ENCODE data around the gene LIN52. TPM values are rescaled to one million over a fixed set of nuclear protein-coding genes. Genes with fewer than 3 reads are reported as not detected.

LIN52 gene
- total and polyA plus RNA-seq, 2 of the 13 experiments (the other 11 are each of a cell fraction or from before 2014, with no cell fraction given), result 11.4 to 23.3 TPM

DNA sequence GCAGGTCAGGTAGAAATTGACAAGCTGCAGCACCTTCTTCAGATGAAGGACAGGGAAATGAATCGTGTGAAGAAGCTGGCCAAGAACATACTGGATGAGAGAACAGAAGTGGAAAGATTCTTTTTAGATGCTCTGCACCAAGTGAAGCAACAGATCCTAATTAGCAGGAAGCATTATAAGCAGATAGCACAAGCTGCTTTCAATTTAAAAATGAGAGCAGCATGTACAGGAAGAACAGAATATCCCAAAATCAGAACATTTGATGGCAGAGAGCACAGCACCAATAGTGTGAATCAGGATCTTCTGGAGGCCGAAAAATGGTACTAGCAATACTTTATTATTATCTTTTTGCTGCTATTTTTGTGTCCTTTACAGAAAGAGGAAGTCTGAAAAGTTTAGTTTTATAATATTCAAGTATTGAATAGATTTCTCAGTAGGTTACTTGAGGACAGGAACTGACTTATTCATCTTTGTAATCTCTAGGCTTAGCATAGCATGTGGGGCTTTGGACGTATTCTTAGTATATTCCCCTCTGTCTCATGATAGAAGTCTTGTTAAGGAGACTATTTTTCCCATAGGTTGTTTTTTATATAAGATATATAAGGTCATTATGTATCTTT, 34.8 kb upstream of the LIN52 start:
- intact Hi-C loops (cut with micrococcal nuclease; ENCODE audit: unreplicated experiment), result no loop called here
- H2AFZ ChIP-seq (ENCODE audit: low read length), result no peak overlapping the region
- no peak for FAIRE-seq
- H3K27me3 ChIP-seq (ENCODE audit: control insufficient read depth in 1 of 2, insufficient read depth in 2 of 2, low read length in 2 of 2), result no peaks in the 10 kb centered on the region
- ATAC-seq, result no peak
- 83% methylated on average over 3 of the region's 3 CpGs for WGBS (ENCODE audit: low lambda C conversion rate)
- POLR2A ChIA-PET, result no interaction called here
- H4K20me1 ChIP-seq (ENCODE audit: insufficient read depth, low read length), result no peaks in the 10 kb centered on the region
- DNase-seq (ENCODE audit: low spot score), result no peak
- in situ Hi-C loops (cut with HindIII; ENCODE audit: extremely low pct_ligation_motif_present, low pct_unique_long_range_greater_than_20kb), result loop anchor here (25.0 kb wide), 1 partner anchor 313 kb away; no protein-coding TSS in a partner anchor
- no peak overlapping the region for H3K27ac ChIP-seq (ENCODE audit: extremely low read length, insufficient read depth, low read length)
- H3K4me1 ChIP-seq (ENCODE audit: insufficient read depth, low read length), result peaks cover 8% of the 10 kb centered on the region
- H3K4me2 ChIP-seq (ENCODE audit: low read depth, low read length), result no peak overlapping the region
- CTCF ChIA-PET (ENCODE audit: low intra/inter-chr PET ratio, low total read pairs), result no interaction called here
- no peak overlapping the region for H3K9ac ChIP-seq (ENCODE audit: insufficient read depth, low read depth, low read length)
- H3K9me3 ChIP-seq (ENCODE audit: low read length), result no peaks in the 10 kb centered on the region
- no peak overlapping the region for H3K4me3 ChIP-seq (replicated peaks in 1 of 3; ENCODE audit: insufficient read depth in 1 of 3, low read depth in 2 of 3, low read length in 3 of 3)
- BruUV-seq (replicated peaks), result no TSS peak
- H3K79me2 ChIP-seq (ENCODE audit: insufficient read depth, low read length), result no peaks in the 10 kb centered on the region
- TF ChIP-seq ZNF143 (CRISPR knock-in tag; IDR thresholded peaks at IDR 0.05), result no peak
- TF ChIP-seq ZNF230 (CRISPR knock-in tag; IDR thresholded peaks at IDR 0.05), result no peak
- TF ChIP-seq NPAS2 (CRISPR knock-in tag; IDR thresholded peaks at IDR 0.05; ENCODE audit: borderline replicate concordance), result no peak
- TF ChIP-seq MLX (CRISPR knock-in tag; IDR thresholded peaks at IDR 0.05), result no peak
- TF ChIP-seq ZNF3 (CRISPR knock-in tag; IDR thresholded peaks at IDR 0.05), result no peak
- TF ChIP-seq ZNF121 (CRISPR knock-in tag; IDR thresholded peaks at IDR 0.05), result no peak
- TF ChIP-seq, protein P1, sequence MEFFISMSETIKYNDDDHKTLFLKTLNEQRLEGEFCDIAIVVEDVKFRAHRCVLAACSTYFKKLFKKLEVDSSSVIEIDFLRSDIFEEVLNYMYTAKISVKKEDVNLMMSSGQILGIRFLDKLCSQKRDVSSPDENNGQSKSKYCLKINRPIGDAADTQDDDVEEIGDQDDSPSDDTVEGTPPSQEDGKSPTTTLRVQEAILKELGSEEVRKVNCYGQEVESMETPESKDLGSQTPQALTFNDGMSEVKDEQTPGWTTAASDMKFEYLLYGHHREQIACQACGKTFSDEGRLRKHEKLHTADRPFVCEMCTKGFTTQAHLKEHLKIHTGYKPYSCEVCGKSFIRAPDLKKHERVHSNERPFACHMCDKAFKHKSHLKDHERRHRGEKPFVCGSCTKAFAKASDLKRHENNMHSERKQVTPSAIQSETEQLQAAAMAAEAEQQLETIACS (CRISPR knock-in tag; IDR thresholded peaks at IDR 0.05), result no peak
- no peaks in the 10 kb centered on the region for H3K36me3 ChIP-seq (replicated peaks in 1 of 2; ENCODE audit: control insufficient read depth in 1 of 2, insufficient read depth in 2 of 2, low read length in 2 of 2)

- no TSS peak for BruUV-seq (replicated peaks)
- FAIRE-seq, result no peak
- Histone ChIP-seq H3K27ac (ENCODE audit: extremely low read length, insufficient read depth, low read length) (no peak overlapping the region), H4K20me1 (ENCODE audit: insufficient read depth, low read length) (no peaks in the 10 kb centered on the region), H3K4me2 (ENCODE audit: low read depth, low read length) (no peak overlapping the region), H3K79me2 (ENCODE audit: insufficient read depth, low read length) (no peaks in the 10 kb centered on the region), H3K9me3 (ENCODE audit: low read length) (no peaks in the 10 kb centered on the region), H2AFZ (ENCODE audit: low read length) (no peak overlapping the region), H3K27me3 (ENCODE audit: control insufficient read depth in 1 of 2, insufficient read depth in 2 of 2, low read length in 2 of 2) (no peaks in the 10 kb centered on the region), H3K9ac (ENCODE audit: insufficient read depth, low read depth, low read length) (no peak overlapping the region), H3K36me3 (replicated peaks in 1 of 2; ENCODE audit: control insufficient read depth in 1 of 2, insufficient read depth in 2 of 2, low read length in 2 of 2) (peaks cover 9 to 44% of the 10 kb centered on the region in 2 experiments), H3K4me1 (ENCODE audit: insufficient read depth, low read length) (no peaks in the 10 kb centered on the region), H3K4me3 (replicated peaks in 1 of 3; ENCODE audit: insufficient read depth in 1 of 3, low read depth in 2 of 3, low read length in 3 of 3) (no peak overlapping the region)
- ChIA-PET POLR2A (no interaction called here), CTCF (ENCODE audit: low intra/inter-chr PET ratio, low total read pairs) (no interaction called here)
- intact Hi-C loops (cut with micrococcal nuclease; ENCODE audit: unreplicated experiment) (no loop called here), in situ Hi-C loops (cut with HindIII; ENCODE audit: extremely low pct_ligation_motif_present, low pct_unique_long_range_greater_than_20kb) (no loop called here)
- 87% methylated on average over 2 of the region's 2 CpGs for WGBS (ENCODE audit: low lambda C conversion rate)
- DNase-seq (ENCODE audit: low spot score), result no peak
- no peak for ATAC-seq
- TF ChIP-seq RFX1 (IDR thresholded peaks at IDR 0.05) (no peak), ZNF234 (CRISPR knock-in tag; conservative IDR thresholded peaks at IDR 0.05) (no peak), ZNF576 (CRISPR knock-in tag; IDR thresholded peaks at IDR 0.05) (no peak), ZNF724P (CRISPR knock-in tag; IDR thresholded peaks at IDR 0.05; ENCODE audit: borderline replicate concordance) (no peak)
- TF ChIP-seq, protein P2, sequence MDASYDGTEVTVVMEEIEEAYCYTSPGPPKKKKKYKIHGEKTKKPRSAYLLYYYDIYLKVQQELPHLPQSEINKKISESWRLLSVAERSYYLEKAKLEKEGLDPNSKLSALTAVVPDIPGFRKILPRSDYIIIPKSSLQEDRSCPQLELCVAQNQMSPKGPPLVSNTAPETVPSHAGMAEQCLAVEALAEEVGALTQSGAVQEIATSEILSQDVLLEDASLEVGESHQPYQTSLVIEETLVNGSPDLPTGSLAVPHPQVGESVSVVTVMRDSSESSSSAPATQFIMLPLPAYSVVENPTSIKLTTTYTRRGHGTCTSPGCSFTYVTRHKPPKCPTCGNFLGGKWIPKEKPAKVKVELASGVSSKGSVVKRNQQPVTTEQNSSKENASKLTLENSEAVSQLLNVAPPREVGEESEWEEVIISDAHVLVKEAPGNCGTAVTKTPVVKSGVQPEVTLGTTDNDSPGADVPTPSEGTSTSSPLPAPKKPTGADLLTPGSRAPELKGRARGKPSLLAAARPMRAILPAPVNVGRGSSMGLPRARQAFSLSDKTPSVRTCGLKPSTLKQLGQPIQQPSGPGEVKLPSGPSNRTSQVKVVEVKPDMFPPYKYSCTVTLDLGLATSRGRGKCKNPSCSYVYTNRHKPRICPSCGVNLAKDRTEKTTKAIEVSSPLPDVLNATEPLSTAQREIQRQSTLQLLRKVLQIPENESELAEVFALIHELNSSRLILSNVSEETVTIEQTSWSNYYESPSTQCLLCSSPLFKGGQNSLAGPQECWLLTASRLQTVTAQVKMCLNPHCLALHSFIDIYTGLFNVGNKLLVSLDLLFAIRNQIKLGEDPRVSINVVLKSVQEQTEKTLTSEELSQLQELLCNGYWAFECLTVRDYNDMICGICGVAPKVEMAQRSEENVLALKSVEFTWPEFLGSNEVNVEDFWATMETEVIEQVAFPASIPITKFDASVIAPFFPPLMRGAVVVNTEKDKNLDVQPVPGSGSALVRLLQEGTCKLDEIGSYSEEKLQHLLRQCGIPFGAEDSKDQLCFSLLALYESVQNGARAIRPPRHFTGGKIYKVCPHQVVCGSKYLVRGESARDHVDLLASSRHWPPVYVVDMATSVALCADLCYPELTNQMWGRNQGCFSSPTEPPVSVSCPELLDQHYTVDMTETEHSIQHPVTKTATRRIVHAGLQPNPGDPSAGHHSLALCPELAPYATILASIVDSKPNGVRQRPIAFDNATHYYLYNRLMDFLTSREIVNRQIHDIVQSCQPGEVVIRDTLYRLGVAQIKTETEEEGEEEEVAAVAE (CRISPR knock-in tag; IDR thresholded peaks at IDR 0.05; ENCODE audit: borderline replicate concordance), result no peak
Measured at GRCh38 chr14:74062809-74063150, 22.0 kb upstream of the LIN52 start.

Measured in HepG2 (cell line).